Pancreas (tissue), 10 donors: ENCODE measurements around the gene NUB1. TPM values are rescaled to one million over a fixed set of nuclear protein-coding genes. Genes with fewer than 3 reads are reported as not detected.

Source experiments
- ATAC-seq, 4 donors: fragments of 200-7000 bp; cut with Tn5 transposase; one replicate each; pipeline versions ENCODE4 v1.8.0 to v1.9.1; 2020; ENCODE audit warnings: mild to moderate bottlenecking in 4 of 4, moderate library complexity in 4 of 4
- DNase-seq, 6 donors: peaks; one replicate each; pipeline ENCODE4 v3.0.0-alpha.2; 2020
- FAIRE-seq: peaks from 2 replicates; lab custom pipeline; 2012; peaks lifted over from hg19 to GRCh38; lab: Jason Lieb, UNC
- H3K27ac ChIP-seq, 4 donors: fragments of 200-600 bp; sonication (generic); 1 replicate in 3 of 4; 2 replicates in 1 of 4; pipeline versions ENCODE4 v1.5.0 to v1.8.0; 2020
- H3K27me3 ChIP-seq, 4 donors: fragments of 200-600 bp; one replicate each; pipeline ENCODE4 v1.8.0; 2021
- H3K36me3 ChIP-seq, 3 donors: fragments of 200-600 bp; sonication (generic) in 1 of 3; one replicate each; pipeline versions ENCODE4 v1.5.0 to v1.8.0; 2020 to 2021
- H3K4me1 ChIP-seq, 3 donors: fragments of 200-600 bp; one replicate each; pipeline ENCODE4 v1.8.0; 2021
- H3K4me3 ChIP-seq, 4 donors: fragments of 200-600 bp; sonication (generic) in 2 of 4; one replicate each; pipeline versions ENCODE4 v1.5.0 to v1.8.0; 2020 to 2021
- H3K9me3 ChIP-seq, 4 donors: fragments of 200-600 bp; one replicate each; pipeline ENCODE4 v1.8.0; 2021
- WGBS, 2 donors: extraction: QIAGEN DNeasy Blood & Tissue Kit; methylation state at CpG; one replicate each; pipeline ENCODE4 v1.1.7; 2013; 5-methylcytosine and 5-hydroxymethylcytosine counted together
- intact Hi-C, 3 donors: fragments of 100-400 bp; cut with DNase I; formaldehyde crosslinking; loops; one replicate each; pipeline versions ENCODE4 v1.11.1 to v1.14.2; 2022
- polyA plus RNA-seq, 2 donors: library from polyadenylated mRNA; stranded (reverse); fragments of 200-250 nt; gene quantifications; one replicate each; pipeline ENCODE4 v1.2.3, GENCODE V29; 2013
- total RNA-seq, 6 donors: library from RNA; stranded (reverse); fragmentation: NEBNext Ultra II Directional in 4 of 6; extraction: Animal tissue kit (Norgen Biotek cat#: 25700) in 4 of 6; gene quantifications; one replicate each; pipeline versions ENCODE4 v1.2.1 to v1.2.4, GENCODE V29; 2021 to 2023
- TF ChIP-seq, protein P1 (sequence below), 4 donors: fragments of 200-600 bp; sonication (generic) in 3 of 4; IDR thresholded peaks; one replicate each; pipeline versions ENCODE4 v1.5.0 to v1.8.0; 2021; ENCODE audit warnings: antibody characterized with exemption in 4 of 4
- donor health status: healthy with polysubstance abuse.
- donor health status: DM: no; HTN: no; CAD: no; lungs with moderate emphysema.
- donor health status: DM: no; HTN: no; CAD: no.
- donor health status: control.
- donor health status: control.
- donor health status: Bipolar disorder and iron deficiency.
- donor health status: DM: yes; HTN: yes; CAD: no.
- donor health status: DM: no; HTN: no; CAD: no.
- donor health status: DM: no; HTN: no; CAD: no.
- donor health status: DM: yes; HTN: yes; CAD: no.

NUB1 gene
- total and polyA plus RNA-seq, 8 donors: 19.5 to 30.6 (median 23.8) TPM

DNA sequence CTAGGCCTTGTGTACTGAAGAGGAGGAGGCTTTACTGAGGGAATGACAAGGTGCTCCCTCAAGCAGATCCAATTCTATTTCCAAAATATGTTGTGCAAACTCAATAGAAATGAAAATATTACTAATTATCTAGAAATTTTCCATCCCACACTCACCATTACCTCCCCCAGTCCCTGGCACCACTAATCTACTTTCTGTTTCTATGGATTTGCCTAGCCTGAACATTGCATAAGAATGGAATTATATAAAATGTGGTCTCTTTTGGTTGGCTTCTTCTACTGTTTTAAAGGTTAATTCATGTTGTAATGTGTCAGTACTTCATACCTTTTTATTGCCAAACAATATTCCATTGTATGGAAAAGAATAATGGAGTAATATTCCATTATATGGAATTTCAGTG is 18.7 kb upstream of the NUB1 start:
- intact Hi-C loops: no loop called here
- no peak for FAIRE-seq

GRCh38 chr7:151327022-151327421 is 14.6 kb upstream of the NUB1 start:
- Histone ChIP-seq H3K9me3 (no peaks in the 10 kb centered on the region), H3K27ac (no peak overlapping the region), H3K36me3 (no peaks in the 10 kb centered on the region), H3K4me3 (no peak overlapping the region), H3K4me1 (no peaks in the 10 kb centered on the region), H3K27me3 (no peaks in the 10 kb centered on the region)
- WGBS, 2 donors: 63 to 65% methylated on average over 2 of the region's 2 CpGs
- no peak for DNase-seq
- no peak for ATAC-seq
- intact Hi-C loops: no loop called here
- TF ChIP-seq, protein P1, sequence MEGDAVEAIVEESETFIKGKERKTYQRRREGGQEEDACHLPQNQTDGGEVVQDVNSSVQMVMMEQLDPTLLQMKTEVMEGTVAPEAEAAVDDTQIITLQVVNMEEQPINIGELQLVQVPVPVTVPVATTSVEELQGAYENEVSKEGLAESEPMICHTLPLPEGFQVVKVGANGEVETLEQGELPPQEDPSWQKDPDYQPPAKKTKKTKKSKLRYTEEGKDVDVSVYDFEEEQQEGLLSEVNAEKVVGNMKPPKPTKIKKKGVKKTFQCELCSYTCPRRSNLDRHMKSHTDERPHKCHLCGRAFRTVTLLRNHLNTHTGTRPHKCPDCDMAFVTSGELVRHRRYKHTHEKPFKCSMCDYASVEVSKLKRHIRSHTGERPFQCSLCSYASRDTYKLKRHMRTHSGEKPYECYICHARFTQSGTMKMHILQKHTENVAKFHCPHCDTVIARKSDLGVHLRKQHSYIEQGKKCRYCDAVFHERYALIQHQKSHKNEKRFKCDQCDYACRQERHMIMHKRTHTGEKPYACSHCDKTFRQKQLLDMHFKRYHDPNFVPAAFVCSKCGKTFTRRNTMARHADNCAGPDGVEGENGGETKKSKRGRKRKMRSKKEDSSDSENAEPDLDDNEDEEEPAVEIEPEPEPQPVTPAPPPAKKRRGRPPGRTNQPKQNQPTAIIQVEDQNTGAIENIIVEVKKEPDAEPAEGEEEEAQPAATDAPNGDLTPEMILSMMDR (IDR thresholded peaks at IDR 0.05): no peak
- FAIRE-seq: no peak

More for the DNA sequence above, 18.7 kb upstream of the NUB1 start:
- Histone ChIP-seq H3K27ac (no peak overlapping the region), H3K27me3 (no peaks in the 10 kb centered on the region), H3K4me3 (no peak overlapping the region), H3K4me1 (no peaks in the 10 kb centered on the region), H3K9me3 (no peaks in the 10 kb centered on the region), H3K36me3 (no peaks in the 10 kb centered on the region)
- TF ChIP-seq, protein P1 (IDR thresholded peaks at IDR 0.05): no peak
- DNase-seq (no peak), ATAC-seq (no peak)

- no peaks in the 10 kb centered on the region for H3K27me3 ChIP-seq
- DNase-seq: no peak
- TF ChIP-seq, protein P1 (IDR thresholded peaks at IDR 0.05): no peak
- no peak for FAIRE-seq
- no peaks in the 10 kb centered on the region for H3K9me3 ChIP-seq
- intact Hi-C loops: no loop called here
- WGBS, 2 donors: 77 to 85% methylated on average over 2 of the region's 2 CpGs
- no peak overlapping the region for H3K27ac ChIP-seq
- no peaks in the 10 kb centered on the region for H3K36me3 ChIP-seq
- ATAC-seq: no peak
- no peak overlapping the region for H3K4me3 ChIP-seq
- no peaks in the 10 kb centered on the region for H3K4me1 ChIP-seq
These were observed 14.0 kb upstream of the NUB1 start for GRCh38 chr7:151327659-151328058.

DNA sequence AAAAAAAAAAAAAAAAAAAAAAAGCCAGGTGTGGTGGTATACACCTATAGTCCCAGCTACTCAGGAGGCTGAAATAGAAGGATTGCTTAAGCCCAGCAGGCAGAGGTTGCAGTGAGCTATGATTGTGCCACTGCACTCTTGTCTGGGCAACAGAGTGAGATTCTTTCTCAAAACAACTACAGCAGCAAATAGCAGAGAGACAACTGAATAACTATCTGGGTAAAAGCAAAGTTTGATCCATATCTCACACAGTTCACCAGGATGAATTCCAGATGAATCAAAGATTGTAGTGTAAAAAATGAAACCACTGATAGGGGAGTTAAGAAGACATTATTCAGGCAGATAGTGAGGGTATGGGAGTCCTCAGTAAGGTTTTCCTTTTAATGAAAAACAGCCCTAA is 11.4 kb upstream of the NUB1 start:
- Histone ChIP-seq H3K9me3 (no peaks in the 10 kb centered on the region), H3K4me1 (no peaks in the 10 kb centered on the region), H3K27me3 (no peaks in the 10 kb centered on the region), H3K36me3 (no peaks in the 10 kb centered on the region), H3K27ac (no peak overlapping the region), H3K4me3 (no peak overlapping the region)
- DNase-seq: no peak
- TF ChIP-seq, protein P1 (IDR thresholded peaks at IDR 0.05): no peak
- no peak for FAIRE-seq
- no peak for ATAC-seq
- intact Hi-C loops: no loop called here

GRCh38 chr7:151330661-151331060 is 11.0 kb upstream of the NUB1 start:
- no peaks in the 10 kb centered on the region for H3K9me3 ChIP-seq
- WGBS, 2 donors: 65 to 66% methylated on average over 3 of the region's 3 CpGs
- DNase-seq (no peak), FAIRE-seq (no peak), ATAC-seq (no peak)
- H3K27me3 ChIP-seq: no peaks in the 10 kb centered on the region
- H3K27ac ChIP-seq: no peak overlapping the region
- H3K36me3 ChIP-seq: no peaks in the 10 kb centered on the region
- no peak overlapping the region for H3K4me3 ChIP-seq
- no peaks in the 10 kb centered on the region for H3K4me1 ChIP-seq
- TF ChIP-seq, protein P1 (IDR thresholded peaks at IDR 0.05): no peak
- intact Hi-C loops: no loop called here
